Transverse colon (tissue), 4 donors: ENCODE measurements around the gene SHH. TPM values are rescaled to one million over a fixed set of nuclear protein-coding genes. Genes with fewer than 3 reads are reported as not detected.

Experiments
- DNase-seq: peaks from one replicate; pipeline ENCODE4 v3.0.0-alpha.2; 2019
- H3K27ac ChIP-seq, 4 donors: fragments of 200-600 bp; sonication (generic); 2 replicates each; pipeline ENCODE4 v1.5.1; 2016 to 2018; ENCODE audit warnings: inconsistent platforms in 4 of 4
- H3K27me3 ChIP-seq: fragments of 200-600 bp; sonication (generic); 2 replicates; pipeline ENCODE4 v1.5.1; 2017; ENCODE audit warnings: inconsistent platforms
- H3K36me3 ChIP-seq, 4 donors: fragments of 200-600 bp; sonication (generic); 2 replicates each; pipeline ENCODE4 v1.5.1; 2017 to 2019; ENCODE audit warnings: inconsistent platforms in 4 of 4
- H3K4me1 ChIP-seq, 4 donors: fragments of 200-600 bp; sonication (generic); 2 replicates each; pipeline ENCODE4 v1.5.1; 2017 to 2020; ENCODE audit warnings: inconsistent platforms in 4 of 4
- H3K4me3 ChIP-seq, 4 donors: fragments of 200-600 bp; sonication (generic); 1 replicate in 1 of 4; 2 replicates in 3 of 4; pipeline versions ENCODE4 v1.5.1 to v1.6.1; 2017 to 2019; ENCODE audit warnings: inconsistent platforms in 4 of 4
- H3K9me3 ChIP-seq, 2 donors: fragments of 200-600 bp; sonication (generic); 2 replicates each; pipeline ENCODE4 v1.5.1; 2017 to 2019; ENCODE audit warnings: inconsistent platforms in 2 of 2
- EP300 ChIP-seq: sonication (generic); formaldehyde crosslinking; IDR thresholded peaks from one replicate; pipeline ENCODE4 v1.6.1; 2017; ENCODE audit warnings: antibody characterized with exemption, low read depth
- POLR2A ChIP-seq: fragments of 450-650 bp; IDR thresholded peaks from one replicate; pipeline ENCODE4 v1.6.1; 2016; ENCODE audit warnings: antibody characterized with exemption, mild to moderate bottlenecking, moderate library complexity
- POLR2AphosphoS5 ChIP-seq, 3 donors: sonication (generic); formaldehyde crosslinking; IDR thresholded peaks; one replicate each; pipeline ENCODE4 v1.6.1; 2016; ENCODE audit warnings: antibody characterized with exemption in 3 of 3
- WGBS, 2 donors: methylation state at CpG; one replicate each; pipeline ENCODE4 v1.1.5; 2018; ENCODE audit warnings: low coverage in 1 of 2; 5-methylcytosine and 5-hydroxymethylcytosine counted together
- in situ Hi-C, 4 donors: fragments of 200-750 bp; cut with MboI; loops; one replicate each; pipeline versions ENCODE4 v1.15.0 to v1.15.1; 2017; ENCODE audit warnings: low sequenced_read_pairs in 3 of 4, low pct_ligation_motif_present in 1 of 4, low pct_unique_long_range_greater_than_20kb in 1 of 4
- intact Hi-C: fragments of 100-400 bp; cut with DNase I; formaldehyde crosslinking; loops from one replicate; pipeline ENCODE4 v1.15.1; 2023; ENCODE audit warnings: low total_unique reads
- total RNA-seq, 4 donors: library from RNA; depleted of rRNA; stranded (reverse); fragments of >200 nt; gene quantifications; one replicate each; pipeline ENCODE4 v1.1.0, GENCODE V29; 2016
- TF ChIP-seq, protein P1 (sequence below), 5 experiments: fragments of 200-600 bp in 3 of 5; fragments of 450-650 bp in 2 of 5; sonication (generic) in 3 of 5; IDR thresholded peaks; 1 replicate in 2 of 5; 2 replicates in 3 of 5; pipeline ENCODE4 v1.5.1; 2016 to 2017; ENCODE audit warnings: antibody characterized with exemption in 5 of 5, inconsistent platforms in 3 of 5, mild to moderate bottlenecking in 2 of 5, moderate library complexity in 1 of 5

The SHH gene
- total RNA-seq, result 1 to 10 TPM in 3 of 4 donors, under 1 TPM in 1; 0.40 to 3.7 (median 2.0) TPM

DNA sequence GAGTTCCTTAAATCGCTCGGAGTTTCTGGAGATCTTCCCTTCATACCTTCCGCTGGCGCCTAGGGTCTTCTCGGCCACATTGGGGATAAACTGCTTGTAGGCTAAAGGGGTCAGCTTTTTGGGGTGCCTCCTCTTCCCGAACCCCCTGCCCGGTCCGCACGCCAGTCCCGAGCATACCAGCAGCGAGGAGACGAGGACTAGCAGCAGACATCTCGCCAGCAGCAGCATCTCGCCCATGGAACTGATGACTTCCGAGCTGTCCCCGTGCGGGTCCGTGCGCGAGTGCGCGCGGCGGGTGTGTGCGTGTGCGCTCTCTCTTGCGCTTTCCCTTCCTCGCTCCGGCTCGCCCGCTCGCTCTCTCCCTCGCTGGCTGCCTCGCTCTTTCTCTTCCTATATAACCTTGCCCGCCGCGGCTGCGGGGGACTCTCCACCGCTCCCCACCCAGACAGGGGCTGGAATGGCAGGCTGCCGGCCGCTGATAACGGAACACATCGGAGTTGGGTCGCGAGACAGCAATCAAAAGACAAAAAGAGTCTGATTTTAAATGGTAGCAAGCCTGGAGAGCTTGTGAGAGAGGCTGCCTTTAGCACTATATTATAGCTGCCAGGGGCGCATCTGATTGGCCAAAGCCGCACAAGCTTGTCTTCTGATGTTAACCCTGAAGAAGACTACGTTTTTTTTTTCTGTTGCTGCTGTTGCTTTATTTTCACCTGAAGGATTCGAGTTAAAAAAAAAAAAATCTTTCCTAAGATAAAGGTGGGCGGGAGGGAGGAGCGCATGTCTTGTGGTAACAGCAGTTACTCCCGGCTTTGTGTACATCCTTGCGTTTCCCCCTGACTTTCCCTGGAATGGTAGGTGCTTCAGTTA is at the start of gene SHH:
SHH (minus strand) TSS at position 569 of the 867 bp plus-strand sequence; CDS start at position 228, 341 bp downstream.
- 1 to 3% methylated on average over 8 to 53 of the region's 53 CpGs for WGBS, 2 donors
- no peak within 1 kb of the TSS for H3K27ac ChIP-seq
- intact Hi-C loops, result no loop called here
- TF ChIP-seq POLR2A, result no peak
- TF ChIP-seq POLR2AphosphoS5 (IDR thresholded peaks at IDR 0.05), result no peak
- TF ChIP-seq EP300, result no peak
- peaks cover 94% of the 10 kb centered on the region for H3K27me3 ChIP-seq
- no peaks in the 10 kb centered on the region for H3K9me3 ChIP-seq
- H3K4me1 ChIP-seq, result peaks cover 0 to 53% (median 44%) of the 10 kb centered on the region in 4 donors
- no peaks in the 10 kb centered on the region for H3K36me3 ChIP-seq
- no peak for DNase-seq
- H3K4me3 ChIP-seq, result peak within 1 kb of the TSS in 3 of 4 donors; percentile 5 to 36 (median 11)
- in situ Hi-C loops, result loop anchor here in 2 of 4 donors (10.0 to 25.0 kb wide), 3 partner anchors 650 to 1000 kb away; no protein-coding TSS in a partner anchor

- no peak for DNase-seq
- in situ Hi-C loops (no loop called here), intact Hi-C loops (no loop called here)
- Histone ChIP-seq H3K4me3 (no peak overlapping the region), H3K9me3 (no peaks in the 10 kb centered on the region), H3K27ac (no peak overlapping the region), H3K4me1 (peaks cover 0 to 14% (median 2%) of the 10 kb centered on the region in 4 donors), H3K36me3 (no peaks in the 10 kb centered on the region), H3K27me3 (peaks cover 25% of the 10 kb centered on the region)
- TF ChIP-seq EP300 (no peak), POLR2A (no peak), POLR2AphosphoS5 (IDR thresholded peaks at IDR 0.05) (no peak)
- TF ChIP-seq, protein P1, sequence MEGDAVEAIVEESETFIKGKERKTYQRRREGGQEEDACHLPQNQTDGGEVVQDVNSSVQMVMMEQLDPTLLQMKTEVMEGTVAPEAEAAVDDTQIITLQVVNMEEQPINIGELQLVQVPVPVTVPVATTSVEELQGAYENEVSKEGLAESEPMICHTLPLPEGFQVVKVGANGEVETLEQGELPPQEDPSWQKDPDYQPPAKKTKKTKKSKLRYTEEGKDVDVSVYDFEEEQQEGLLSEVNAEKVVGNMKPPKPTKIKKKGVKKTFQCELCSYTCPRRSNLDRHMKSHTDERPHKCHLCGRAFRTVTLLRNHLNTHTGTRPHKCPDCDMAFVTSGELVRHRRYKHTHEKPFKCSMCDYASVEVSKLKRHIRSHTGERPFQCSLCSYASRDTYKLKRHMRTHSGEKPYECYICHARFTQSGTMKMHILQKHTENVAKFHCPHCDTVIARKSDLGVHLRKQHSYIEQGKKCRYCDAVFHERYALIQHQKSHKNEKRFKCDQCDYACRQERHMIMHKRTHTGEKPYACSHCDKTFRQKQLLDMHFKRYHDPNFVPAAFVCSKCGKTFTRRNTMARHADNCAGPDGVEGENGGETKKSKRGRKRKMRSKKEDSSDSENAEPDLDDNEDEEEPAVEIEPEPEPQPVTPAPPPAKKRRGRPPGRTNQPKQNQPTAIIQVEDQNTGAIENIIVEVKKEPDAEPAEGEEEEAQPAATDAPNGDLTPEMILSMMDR (IDR thresholded peaks at IDR 0.05), result no peak
- WGBS, 2 donors, result 42 to 43% methylated on average over 5 to 11 of the region's 11 CpGs
Observed at GRCh38 chr7:155861480-155861868, 49.2 kb upstream of the SHH start.

DNA sequence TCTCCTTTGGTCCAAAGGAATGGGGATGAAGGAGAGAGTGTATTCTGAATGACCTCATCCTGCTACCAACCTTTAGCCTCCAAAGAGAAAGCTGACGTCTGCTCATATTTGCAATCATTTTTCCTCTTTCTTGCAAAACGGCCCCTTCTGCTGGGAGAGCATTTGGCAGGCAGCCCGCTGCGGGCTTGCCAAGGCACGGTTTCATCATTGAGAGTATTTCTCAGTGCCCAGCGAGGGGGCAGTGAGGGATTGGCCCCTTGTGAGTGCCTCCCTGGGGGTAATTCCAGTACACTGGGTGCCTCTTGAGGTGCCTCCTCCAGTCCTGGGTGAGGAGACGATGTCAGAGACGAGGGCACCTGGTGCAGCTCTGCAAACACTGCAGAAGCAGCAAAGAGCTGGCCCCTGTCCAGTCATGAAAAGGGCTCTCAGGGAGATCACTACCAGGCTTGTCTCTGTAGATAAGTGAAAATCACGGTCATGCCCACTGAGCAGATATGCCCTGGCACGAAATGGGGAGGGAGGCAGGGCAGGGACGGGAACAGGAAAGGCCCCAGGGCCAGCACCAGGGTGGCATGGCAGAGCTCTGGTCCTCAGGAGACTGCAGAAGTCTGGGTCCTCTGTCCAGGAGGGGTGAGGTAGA is 48.7 kb upstream of the SHH start:
- Histone ChIP-seq H3K27ac (no peak overlapping the region), H3K9me3 (no peaks in the 10 kb centered on the region), H3K4me3 (no peak overlapping the region), H3K27me3 (peaks cover 25% of the 10 kb centered on the region), H3K4me1 (peaks cover 0 to 11% (median 2%) of the 10 kb centered on the region in 4 donors), H3K36me3 (no peaks in the 10 kb centered on the region)
- in situ Hi-C loops, result no loop called here
- TF ChIP-seq, protein P1 (IDR thresholded peaks at IDR 0.05), result no peak
- TF ChIP-seq EP300 (no peak), POLR2AphosphoS5 (IDR thresholded peaks at IDR 0.05) (no peak), POLR2A (no peak)
- DNase-seq, result no peak
- WGBS, 2 donors, result 25 to 29% methylated on average over 7 to 11 of the region's 11 CpGs
- intact Hi-C loops, result no loop called here

DNA sequence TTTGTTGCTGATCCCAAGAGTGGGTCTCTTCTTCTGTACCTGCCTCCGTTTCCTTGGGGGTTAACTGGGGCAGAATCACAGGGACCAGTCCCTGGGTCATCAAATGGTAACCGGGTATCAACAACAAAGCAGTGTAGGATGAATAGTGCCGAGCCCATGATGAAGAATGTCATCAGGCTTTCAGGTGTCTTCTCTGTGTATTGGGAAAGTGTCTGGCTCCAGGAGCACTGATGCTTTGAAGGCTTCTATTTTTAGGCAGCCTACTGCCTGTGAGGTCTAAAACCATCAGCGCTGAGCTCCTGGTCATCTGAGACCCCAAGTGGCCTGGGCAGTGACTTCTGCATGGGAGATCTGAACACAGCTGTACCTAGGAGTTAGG is 48.2 kb upstream of the SHH start:
- in situ Hi-C loops (no loop called here), intact Hi-C loops (no loop called here)
- no peaks in the 10 kb centered on the region for H3K36me3 ChIP-seq
- H3K27ac ChIP-seq, result no peak overlapping the region
- WGBS, 2 donors, result 54 to 86% methylated on average over 1 to 4 of the region's 4 CpGs
- TF ChIP-seq POLR2A (no peak), EP300 (no peak), POLR2AphosphoS5 (IDR thresholded peaks at IDR 0.05) (no peak)
- TF ChIP-seq, protein P1 (IDR thresholded peaks at IDR 0.05), result no peak
- DNase-seq, result no peak
- peaks cover 25% of the 10 kb centered on the region for H3K27me3 ChIP-seq
- H3K4me3 ChIP-seq, result no peak overlapping the region
- H3K9me3 ChIP-seq, result no peaks in the 10 kb centered on the region
- H3K4me1 ChIP-seq, result peaks cover 0 to 11% (median 2%) of the 10 kb centered on the region in 4 donors
